ENCODE data around the gene B4GALNT3. TPM values are rescaled to one million over a fixed set of nuclear protein-coding genes. Genes with fewer than 3 reads are reported as not detected.

The B4GALNT3 gene
- total and polyA plus RNA-seq, 4 donors = 1.7 to 36.1 (median 13.0) TPM

DNA sequence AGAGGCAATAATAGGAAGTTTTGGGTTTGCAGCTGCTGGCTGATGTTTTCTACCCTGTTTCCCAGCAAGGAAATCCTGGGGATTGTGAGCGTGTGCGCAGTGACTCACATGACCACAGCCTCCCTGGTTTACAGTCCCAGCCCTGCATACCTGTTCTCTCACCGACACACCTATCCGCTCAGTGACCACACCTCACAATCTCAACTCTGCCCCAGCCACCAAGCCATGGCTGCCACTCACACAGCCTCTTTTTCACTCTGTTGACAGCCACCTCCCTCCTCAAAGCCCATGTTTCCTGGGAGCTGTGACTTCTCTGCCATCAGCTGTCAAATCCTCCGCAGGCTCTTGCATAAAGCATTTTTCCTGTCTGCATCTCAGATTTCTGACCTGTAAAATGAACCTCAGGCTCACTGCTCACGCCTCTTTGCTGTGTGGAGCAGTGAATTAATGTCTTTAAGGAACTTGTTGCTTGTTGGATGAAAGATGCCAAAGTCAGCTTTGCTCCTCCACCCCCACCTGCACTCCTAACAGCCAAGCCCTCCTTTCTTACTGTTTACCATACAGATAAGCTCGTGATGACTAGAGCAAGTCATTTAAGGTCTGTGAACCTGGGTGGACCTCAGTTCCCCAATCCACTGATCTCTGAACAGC is 43.5 kb downstream of the B4GALNT3 start:
- DNase-seq = peak in 1 of 3 donors; percentile 44
- H3K9ac ChIP-seq (ENCODE audit: insufficient read depth in 1 of 2, low read length in 2 of 2) = no peak overlapping the region
- H3K4me1 ChIP-seq (ENCODE audit: control insufficient read depth in 5 of 5, insufficient read depth in 5 of 5, low read length in 5 of 5) = peaks cover 0 to 5% (median 0%) of the 10 kb centered on the region in 5 donors
- WGBS, 2 donors = 25 to 28% methylated on average over 7 of the region's 7 CpGs
- H3K27me3 ChIP-seq (ENCODE audit: control insufficient read depth in 3 of 3, insufficient read depth in 3 of 3, low read length in 2 of 3) = no peaks in the 10 kb centered on the region
- no peaks in the 10 kb centered on the region for H3K36me3 ChIP-seq (ENCODE audit: control insufficient read depth in 4 of 4, insufficient read depth in 4 of 4, low read length in 4 of 4)
- H3K9me3 ChIP-seq (ENCODE audit: control insufficient read depth in 4 of 4, insufficient read depth in 3 of 4, low read length in 3 of 4) = no peaks in the 10 kb centered on the region
- TF ChIP-seq, protein P1, sequence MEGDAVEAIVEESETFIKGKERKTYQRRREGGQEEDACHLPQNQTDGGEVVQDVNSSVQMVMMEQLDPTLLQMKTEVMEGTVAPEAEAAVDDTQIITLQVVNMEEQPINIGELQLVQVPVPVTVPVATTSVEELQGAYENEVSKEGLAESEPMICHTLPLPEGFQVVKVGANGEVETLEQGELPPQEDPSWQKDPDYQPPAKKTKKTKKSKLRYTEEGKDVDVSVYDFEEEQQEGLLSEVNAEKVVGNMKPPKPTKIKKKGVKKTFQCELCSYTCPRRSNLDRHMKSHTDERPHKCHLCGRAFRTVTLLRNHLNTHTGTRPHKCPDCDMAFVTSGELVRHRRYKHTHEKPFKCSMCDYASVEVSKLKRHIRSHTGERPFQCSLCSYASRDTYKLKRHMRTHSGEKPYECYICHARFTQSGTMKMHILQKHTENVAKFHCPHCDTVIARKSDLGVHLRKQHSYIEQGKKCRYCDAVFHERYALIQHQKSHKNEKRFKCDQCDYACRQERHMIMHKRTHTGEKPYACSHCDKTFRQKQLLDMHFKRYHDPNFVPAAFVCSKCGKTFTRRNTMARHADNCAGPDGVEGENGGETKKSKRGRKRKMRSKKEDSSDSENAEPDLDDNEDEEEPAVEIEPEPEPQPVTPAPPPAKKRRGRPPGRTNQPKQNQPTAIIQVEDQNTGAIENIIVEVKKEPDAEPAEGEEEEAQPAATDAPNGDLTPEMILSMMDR (IDR thresholded peaks at IDR 0.05; ENCODE audit: control extremely low read depth, extremely low read depth) = no peak
- H3K27ac ChIP-seq (ENCODE audit: low read depth in 1 of 2, low read length in 1 of 2) = peak overlapping the region; percentile 69 to 90
- peak; percentile 76 for ATAC-seq (ENCODE audit: insufficient read depth, low FRiP score)
- H3K4me3 ChIP-seq = no peak overlapping the region

DNA sequence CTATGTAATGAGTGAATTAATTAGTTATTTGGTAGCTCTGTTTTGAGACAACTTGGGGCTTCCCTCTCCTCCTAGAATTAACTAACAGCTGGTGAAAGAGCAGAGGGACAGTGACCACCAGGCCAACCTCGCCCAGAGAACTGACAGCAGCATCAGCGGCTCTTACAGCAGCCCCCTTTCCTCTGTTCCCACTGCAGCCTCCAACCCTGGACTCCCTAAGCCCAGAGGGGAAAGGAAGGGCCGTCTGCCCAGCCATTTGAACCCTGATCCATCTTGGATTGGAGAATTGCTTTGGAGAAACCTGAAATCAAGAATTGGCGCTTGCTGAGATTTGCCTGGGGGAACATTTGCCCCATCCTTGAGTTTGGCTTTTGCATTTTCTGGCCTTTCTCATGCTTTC is 45.5 kb downstream of the B4GALNT3 start:
- DNase-seq = no peak
- TF ChIP-seq, protein P1 (IDR thresholded peaks at IDR 0.05; ENCODE audit: control extremely low read depth, extremely low read depth) = no peak

DNA sequence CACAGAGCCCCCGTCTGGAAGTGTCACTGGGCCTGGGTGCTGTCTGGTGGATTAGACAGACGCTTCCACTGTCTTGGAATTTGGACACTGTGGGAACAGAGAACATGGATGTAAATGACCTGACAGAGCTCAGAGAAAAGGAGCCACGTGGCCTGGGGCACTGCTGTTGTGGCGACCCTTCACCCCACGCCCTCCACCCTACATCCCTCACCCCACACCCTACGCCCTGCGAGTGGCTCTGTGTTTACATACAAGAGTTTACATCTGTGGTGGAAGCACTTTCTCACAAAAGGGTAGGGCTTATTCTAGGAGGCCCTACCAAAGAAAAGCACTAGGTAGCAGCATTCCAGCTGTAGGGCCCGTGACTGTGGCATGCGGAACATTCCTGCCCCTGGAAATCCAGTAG is 47.7 kb downstream of the B4GALNT3 start:
- 67 to 76% methylated on average over 9 of the region's 9 CpGs for WGBS, 2 donors
- H3K27ac ChIP-seq (ENCODE audit: low read depth in 1 of 2, low read length in 1 of 2) = peak overlapping the region in 1 of 2 donors; percentile 37
- H3K4me3 ChIP-seq = no peak overlapping the region
- no peaks in the 10 kb centered on the region for H3K9me3 ChIP-seq (ENCODE audit: control insufficient read depth in 4 of 4, insufficient read depth in 3 of 4, low read length in 3 of 4)
- no peak overlapping the region for H3K9ac ChIP-seq (ENCODE audit: insufficient read depth in 1 of 2, low read length in 2 of 2)
- DNase-seq = no peak
- H3K36me3 ChIP-seq (ENCODE audit: control insufficient read depth in 4 of 4, insufficient read depth in 4 of 4, low read length in 4 of 4) = no peaks in the 10 kb centered on the region
- no peaks in the 10 kb centered on the region for H3K27me3 ChIP-seq (ENCODE audit: control insufficient read depth in 3 of 3, insufficient read depth in 3 of 3, low read length in 2 of 3)
- TF ChIP-seq, protein P1 (IDR thresholded peaks at IDR 0.05; ENCODE audit: control extremely low read depth, extremely low read depth) = no peak
- peaks cover 0 to 13% (median 5%) of the 10 kb centered on the region in 5 donors for H3K4me1 ChIP-seq (ENCODE audit: control insufficient read depth in 5 of 5, insufficient read depth in 5 of 5, low read length in 5 of 5)
- ATAC-seq (ENCODE audit: insufficient read depth, low FRiP score) = no peak

More for the DNA sequence above, 45.5 kb downstream of the B4GALNT3 start:
- Histone ChIP-seq H3K4me3 (no peak overlapping the region), H3K27ac (ENCODE audit: low read depth in 1 of 2, low read length in 1 of 2) (no peak overlapping the region), H3K9ac (ENCODE audit: insufficient read depth in 1 of 2, low read length in 2 of 2) (no peak overlapping the region), H3K9me3 (ENCODE audit: control insufficient read depth in 4 of 4, insufficient read depth in 3 of 4, low read length in 3 of 4) (no peaks in the 10 kb centered on the region), H3K27me3 (ENCODE audit: control insufficient read depth in 3 of 3, insufficient read depth in 3 of 3, low read length in 2 of 3) (no peaks in the 10 kb centered on the region), H3K4me1 (ENCODE audit: control insufficient read depth in 5 of 5, insufficient read depth in 5 of 5, low read length in 5 of 5) (peaks cover 0 to 13% (median 5%) of the 10 kb centered on the region in 5 donors), H3K36me3 (ENCODE audit: control insufficient read depth in 4 of 4, insufficient read depth in 4 of 4, low read length in 4 of 4) (no peaks in the 10 kb centered on the region)
- no peak for ATAC-seq (ENCODE audit: insufficient read depth, low FRiP score)
- WGBS, 2 donors = 90 to 94% methylated on average over 4 of the region's 4 CpGs

Measured in lung (tissue), 12 donors.